HepG2 (cell line): ENCODE data around the gene CNOT1. TPM values are rescaled to one million over a fixed set of nuclear protein-coding genes. Genes with fewer than 3 reads are reported as not detected.

Experiments used
- CENPBD1 ChIP-seq: sonication (generic); formaldehyde crosslinking; IDR thresholded peaks from 2 replicates; pipeline ENCODE4 v1.8.0; 2022; ENCODE audit warnings: missing genetic modification reagents, low read depth, mild to moderate bottlenecking, borderline replicate concordance
- CENPT ChIP-seq: sonication (generic); formaldehyde crosslinking; IDR thresholded peaks from 2 replicates; pipeline ENCODE4 v1.8.0; 2022; ENCODE audit warnings: low read depth, mild to moderate bottlenecking, moderate library complexity, missing genetic modification reagents
- DMAP1 ChIP-seq: IDR thresholded peaks from 2 replicates; pipeline ENCODE4 v1.6.1; 2016
- HDAC1 ChIP-seq: sonication (generic); formaldehyde crosslinking; IDR thresholded peaks from 2 replicates; pipeline ENCODE4 v1.5.1; 2020; ENCODE audit warnings: mild to moderate bottlenecking, missing genetic modification reagents
- MEIS1 ChIP-seq: sonication (generic); formaldehyde crosslinking; IDR thresholded peaks from 2 replicates; pipeline ENCODE4 v1.9.0; 2021; ENCODE audit warnings: mild to moderate bottlenecking, missing genetic modification reagents, moderate library complexity, borderline replicate concordance
- MIER2 ChIP-seq: IDR thresholded peaks from 2 replicates; pipeline ENCODE4 v1.6.1; 2016; ENCODE audit warnings: missing biosample characterization, missing genetic modification reagents
- MXD4 ChIP-seq: IDR thresholded peaks from 2 replicates; pipeline ENCODE4 v1.6.1; 2016; ENCODE audit warnings: mild to moderate bottlenecking, missing biosample characterization, missing genetic modification reagents
- POLR2A ChIP-seq, 2 experiments: IDR thresholded peaks; 2 replicates each; pipeline ENCODE4 v1.6.1; 2011; ENCODE audit warnings: low read depth in 2 of 2, low read length in 2 of 2, mild to moderate bottlenecking in 1 of 2, moderate library complexity in 1 of 2; ENCODE audit not compliant: insufficient read depth in 1 of 2
- RFXANK ChIP-seq: IDR thresholded peaks from 2 replicates; pipeline ENCODE4 v1.6.1; 2016
- TBL1XR1 ChIP-seq: fragments of 150-350 bp; IDR thresholded peaks from 2 replicates; pipeline ENCODE4 v1.6.1; 2014; ENCODE audit warnings: borderline replicate concordance, low read length; ENCODE audit not compliant: partially characterized antibody
- U2AF1 ChIP-seq: fragments of 200-400 bp; formaldehyde crosslinking; optimal IDR thresholded peaks from 2 replicates; pipeline ENCODE3; 2017; ENCODE audit warnings: mild to moderate bottlenecking, low read depth, low read length
- ZNF281 ChIP-seq: sonication (generic); formaldehyde crosslinking; IDR thresholded peaks from 2 replicates; pipeline ENCODE4 v1.4.0; 2020; ENCODE audit warnings: missing genetic modification reagents, borderline replicate concordance
- ZSCAN20 ChIP-seq: sonication (generic); formaldehyde crosslinking; IDR thresholded peaks from 2 replicates; pipeline ENCODE4 v1.4.0; 2020; ENCODE audit warnings: missing genetic modification reagents, mild to moderate bottlenecking, borderline replicate concordance
- polyA plus RNA-seq, 8 experiments: library from polyadenylated mRNA; depleted of rRNA in 3 of 8; stranded (reverse) in 7 of 8; unstranded in 1 of 8; fragments of >200 nt; fragmentation: Illumina TruSeq in 4 of 8; extraction: Trizol in 4 of 8; gene quantifications; 2 replicates each; pipeline versions ENCODE4 v1.2.1 to v1.2.3, GENCODE V29; 2011 to 2016; ENCODE audit warnings: low read depth in 4 of 8, missing spikeins in 1 of 8, mixed read lengths in 1 of 8; ENCODE audit not compliant: insufficient read depth in 1 of 8
- total RNA-seq, 5 experiments: library from RNA; depleted of rRNA; stranded (reverse); fragments of >200 nt; fragmentation: Illumina TruSeq; extraction: Trizol; gene quantifications; 2 replicates each; pipeline ENCODE4 v1.2.3, GENCODE V29; 2016; ENCODE audit warnings: low read depth in 1 of 5
- TF ChIP-seq, protein P1 (sequence below): sonication (generic); formaldehyde crosslinking; IDR thresholded peaks from 2 replicates; pipeline ENCODE4 v1.4.0; 2020; ENCODE audit warnings: missing genetic modification reagents
- TF ChIP-seq, protein P2 (sequence below): sonication (generic); formaldehyde crosslinking; IDR thresholded peaks from 2 replicates; pipeline ENCODE4 v1.5.0; 2020; ENCODE audit warnings: mild to moderate bottlenecking, missing genetic modification reagents, borderline replicate concordance

Gene CNOT1
- total and polyA plus RNA-seq, 2 of the 13 experiments (the other 11 are each of a cell fraction or from before 2014, with no cell fraction given): 188 to 232 TPM

DNA sequence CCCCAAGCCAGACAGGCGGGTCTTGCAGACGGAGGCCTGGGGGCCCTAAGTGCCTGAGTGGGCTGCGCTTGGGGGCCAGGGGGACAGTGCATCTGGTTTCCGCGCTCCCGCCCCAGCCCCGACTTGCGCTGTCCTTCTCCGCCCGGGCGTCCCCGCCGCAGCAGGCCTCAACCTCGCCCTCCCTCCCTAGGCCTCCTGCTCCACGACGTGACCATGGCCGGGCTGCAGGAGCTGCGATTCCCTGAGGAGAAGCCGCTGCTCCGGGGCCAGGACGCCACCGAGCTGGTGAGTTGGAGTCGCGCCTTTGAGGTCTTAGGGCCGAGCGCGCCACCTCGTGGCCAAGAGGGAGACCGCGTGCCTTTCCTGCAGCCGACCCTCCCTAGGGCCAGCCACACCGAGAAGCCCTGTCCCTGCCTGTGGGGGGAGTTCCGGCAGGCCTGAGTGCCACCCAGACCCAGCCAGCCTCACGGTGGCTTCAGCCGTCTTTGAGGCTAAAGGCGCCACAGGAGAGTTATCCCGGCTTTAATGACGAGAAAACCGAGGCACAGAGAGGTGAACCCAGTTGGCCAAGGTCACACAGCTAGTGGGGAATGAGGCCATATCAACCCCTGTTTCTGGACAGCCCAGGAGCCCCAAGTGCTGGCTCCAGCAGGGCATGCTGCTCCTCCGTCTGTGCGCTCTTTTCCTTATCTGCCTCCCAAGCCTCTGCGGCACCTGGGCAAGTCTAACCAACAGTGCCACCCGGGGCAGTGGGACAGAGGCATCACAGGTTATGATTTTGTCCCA lies 141.9 kb downstream of the CNOT1 start (continued):
- TF ChIP-seq CENPBD1 (CRISPR knock-in tag): no peak
- no peak for TF ChIP-seq U2AF1
- peak; percentile 36; the same call in 1 of the 2 replicates for TF ChIP-seq MEIS1
- 0 out of 2 replicates have a peak, but pooled peaks have one; percentile 51 for TF ChIP-seq MXD4 (CRISPR knock-in tag)
- no peak for TF ChIP-seq RFXANK (CRISPR knock-in tag)
- TF ChIP-seq DMAP1: no peak
- TF ChIP-seq HDAC1 (CRISPR knock-in tag): peak; percentile 16; the same call in 1 of the 2 replicates
- TF ChIP-seq, protein P1, sequence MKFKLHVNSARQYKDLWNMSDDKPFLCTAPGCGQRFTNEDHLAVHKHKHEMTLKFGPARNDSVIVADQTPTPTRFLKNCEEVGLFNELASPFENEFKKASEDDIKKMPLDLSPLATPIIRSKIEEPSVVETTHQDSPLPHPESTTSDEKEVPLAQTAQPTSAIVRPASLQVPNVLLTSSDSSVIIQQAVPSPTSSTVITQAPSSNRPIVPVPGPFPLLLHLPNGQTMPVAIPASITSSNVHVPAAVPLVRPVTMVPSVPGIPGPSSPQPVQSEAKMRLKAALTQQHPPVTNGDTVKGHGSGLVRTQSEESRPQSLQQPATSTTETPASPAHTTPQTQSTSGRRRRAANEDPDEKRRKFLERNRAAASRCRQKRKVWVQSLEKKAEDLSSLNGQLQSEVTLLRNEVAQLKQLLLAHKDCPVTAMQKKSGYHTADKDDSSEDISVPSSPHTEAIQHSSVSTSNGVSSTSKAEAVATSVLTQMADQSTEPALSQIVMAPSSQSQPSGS: 0 out of 2 replicates have a peak, but pooled peaks have one; percentile 38
- TF ChIP-seq, protein P2, sequence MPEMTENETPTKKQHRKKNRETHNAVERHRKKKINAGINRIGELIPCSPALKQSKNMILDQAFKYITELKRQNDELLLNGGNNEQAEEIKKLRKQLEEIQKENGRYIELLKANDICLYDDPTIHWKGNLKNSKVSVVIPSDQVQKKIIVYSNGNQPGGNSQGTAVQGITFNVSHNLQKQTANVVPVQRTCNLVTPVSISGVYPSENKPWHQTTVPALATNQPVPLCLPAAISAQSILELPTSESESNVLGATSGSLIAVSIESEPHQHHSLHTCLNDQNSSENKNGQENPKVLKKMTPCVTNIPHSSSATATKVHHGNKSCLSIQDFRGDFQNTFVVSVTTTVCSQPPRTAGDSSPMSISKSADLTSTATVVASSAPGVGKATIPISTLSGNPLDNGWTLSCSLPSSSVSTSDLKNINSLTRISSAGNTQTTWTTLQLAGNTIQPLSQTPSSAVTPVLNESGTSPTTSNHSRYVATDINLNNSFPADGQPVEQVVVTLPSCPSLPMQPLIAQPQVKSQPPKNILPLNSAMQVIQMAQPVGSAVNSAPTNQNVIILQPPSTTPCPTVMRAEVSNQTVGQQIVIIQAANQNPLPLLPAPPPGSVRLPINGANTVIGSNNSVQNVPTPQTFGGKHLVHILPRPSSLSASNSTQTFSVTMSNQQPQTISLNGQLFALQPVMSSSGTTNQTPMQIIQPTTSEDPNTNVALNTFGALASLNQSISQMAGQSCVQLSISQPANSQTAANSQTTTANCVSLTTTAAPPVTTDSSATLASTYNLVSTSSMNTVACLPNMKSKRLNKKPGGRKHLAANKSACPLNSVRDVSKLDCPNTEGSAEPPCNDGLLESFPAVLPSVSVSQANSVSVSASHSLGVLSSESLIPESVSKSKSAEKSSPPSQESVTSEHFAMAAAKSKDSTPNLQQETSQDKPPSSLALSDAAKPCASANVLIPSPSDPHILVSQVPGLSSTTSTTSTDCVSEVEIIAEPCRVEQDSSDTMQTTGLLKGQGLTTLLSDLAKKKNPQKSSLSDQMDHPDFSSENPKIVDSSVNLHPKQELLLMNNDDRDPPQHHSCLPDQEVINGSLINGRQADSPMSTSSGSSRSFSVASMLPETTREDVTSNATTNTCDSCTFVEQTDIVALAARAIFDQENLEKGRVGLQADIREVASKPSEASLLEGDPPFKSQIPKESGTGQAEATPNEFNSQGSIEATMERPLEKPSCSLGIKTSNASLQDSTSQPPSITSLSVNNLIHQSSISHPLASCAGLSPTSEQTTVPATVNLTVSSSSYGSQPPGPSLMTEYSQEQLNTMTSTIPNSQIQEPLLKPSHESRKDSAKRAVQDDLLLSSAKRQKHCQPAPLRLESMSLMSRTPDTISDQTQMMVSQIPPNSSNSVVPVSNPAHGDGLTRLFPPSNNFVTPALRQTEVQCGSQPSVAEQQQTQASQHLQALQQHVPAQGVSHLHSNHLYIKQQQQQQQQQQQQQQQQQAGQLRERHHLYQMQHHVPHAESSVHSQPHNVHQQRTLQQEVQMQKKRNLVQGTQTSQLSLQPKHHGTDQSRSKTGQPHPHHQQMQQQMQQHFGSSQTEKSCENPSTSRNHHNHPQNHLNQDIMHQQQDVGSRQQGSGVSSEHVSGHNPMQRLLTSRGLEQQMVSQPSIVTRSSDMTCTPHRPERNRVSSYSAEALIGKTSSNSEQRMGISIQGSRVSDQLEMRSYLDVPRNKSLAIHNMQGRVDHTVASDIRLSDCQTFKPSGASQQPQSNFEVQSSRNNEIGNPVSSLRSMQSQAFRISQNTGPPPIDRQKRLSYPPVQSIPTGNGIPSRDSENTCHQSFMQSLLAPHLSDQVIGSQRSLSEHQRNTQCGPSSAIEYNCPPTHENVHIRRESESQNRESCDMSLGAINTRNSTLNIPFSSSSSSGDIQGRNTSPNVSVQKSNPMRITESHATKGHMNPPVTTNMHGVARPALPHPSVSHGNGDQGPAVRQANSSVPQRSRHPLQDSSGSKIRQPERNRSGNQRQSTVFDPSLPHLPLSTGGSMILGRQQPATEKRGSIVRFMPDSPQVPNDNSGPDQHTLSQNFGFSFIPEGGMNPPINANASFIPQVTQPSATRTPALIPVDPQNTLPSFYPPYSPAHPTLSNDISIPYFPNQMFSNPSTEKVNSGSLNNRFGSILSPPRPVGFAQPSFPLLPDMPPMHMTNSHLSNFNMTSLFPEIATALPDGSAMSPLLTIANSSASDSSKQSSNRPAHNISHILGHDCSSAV (CRISPR knock-in tag): no peak
- no peak for TF ChIP-seq TBL1XR1
- no peak for TF ChIP-seq ZNF281 (CRISPR knock-in tag)
- TF ChIP-seq CENPT: peak; percentile 62; the same call in 1 of the 2 replicates
- TF ChIP-seq ZSCAN20 (CRISPR knock-in tag): no peak
- TF ChIP-seq MIER2: no peak
- no peak for TF ChIP-seq POLR2A (IDR thresholded peaks at IDR 0.05; ENCODE audit: insufficient read depth in 1 of 2, low read depth in 2 of 2, low read length in 2 of 2)
